Measurements from ENCODE around the gene SEMA6B.
A peak's percentile ranks its signal among the peaks of the same experiment; 100 is the strongest.
"Not testable (repeated sequence)": the region's sequence is repeated elsewhere in the genome, so short reads cannot be mapped to it uniquely, and the experiment has no call there.

Gene SEMA6B, protein sequence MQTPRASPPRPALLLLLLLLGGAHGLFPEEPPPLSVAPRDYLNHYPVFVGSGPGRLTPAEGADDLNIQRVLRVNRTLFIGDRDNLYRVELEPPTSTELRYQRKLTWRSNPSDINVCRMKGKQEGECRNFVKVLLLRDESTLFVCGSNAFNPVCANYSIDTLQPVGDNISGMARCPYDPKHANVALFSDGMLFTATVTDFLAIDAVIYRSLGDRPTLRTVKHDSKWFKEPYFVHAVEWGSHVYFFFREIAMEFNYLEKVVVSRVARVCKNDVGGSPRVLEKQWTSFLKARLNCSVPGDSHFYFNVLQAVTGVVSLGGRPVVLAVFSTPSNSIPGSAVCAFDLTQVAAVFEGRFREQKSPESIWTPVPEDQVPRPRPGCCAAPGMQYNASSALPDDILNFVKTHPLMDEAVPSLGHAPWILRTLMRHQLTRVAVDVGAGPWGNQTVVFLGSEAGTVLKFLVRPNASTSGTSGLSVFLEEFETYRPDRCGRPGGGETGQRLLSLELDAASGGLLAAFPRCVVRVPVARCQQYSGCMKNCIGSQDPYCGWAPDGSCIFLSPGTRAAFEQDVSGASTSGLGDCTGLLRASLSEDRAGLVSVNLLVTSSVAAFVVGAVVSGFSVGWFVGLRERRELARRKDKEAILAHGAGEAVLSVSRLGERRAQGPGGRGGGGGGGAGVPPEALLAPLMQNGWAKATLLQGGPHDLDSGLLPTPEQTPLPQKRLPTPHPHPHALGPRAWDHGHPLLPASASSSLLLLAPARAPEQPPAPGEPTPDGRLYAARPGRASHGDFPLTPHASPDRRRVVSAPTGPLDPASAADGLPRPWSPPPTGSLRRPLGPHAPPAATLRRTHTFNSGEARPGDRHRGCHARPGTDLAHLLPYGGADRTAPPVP

GRCh38 chr19:4559569-4559968 lies at the start of gene SEMA6B:
SEMA6B (minus strand) TSS chr19:4559684; CDS start chr19:4558457, 1,227 bp downstream.
- no peak for DNase-seq

DNA sequence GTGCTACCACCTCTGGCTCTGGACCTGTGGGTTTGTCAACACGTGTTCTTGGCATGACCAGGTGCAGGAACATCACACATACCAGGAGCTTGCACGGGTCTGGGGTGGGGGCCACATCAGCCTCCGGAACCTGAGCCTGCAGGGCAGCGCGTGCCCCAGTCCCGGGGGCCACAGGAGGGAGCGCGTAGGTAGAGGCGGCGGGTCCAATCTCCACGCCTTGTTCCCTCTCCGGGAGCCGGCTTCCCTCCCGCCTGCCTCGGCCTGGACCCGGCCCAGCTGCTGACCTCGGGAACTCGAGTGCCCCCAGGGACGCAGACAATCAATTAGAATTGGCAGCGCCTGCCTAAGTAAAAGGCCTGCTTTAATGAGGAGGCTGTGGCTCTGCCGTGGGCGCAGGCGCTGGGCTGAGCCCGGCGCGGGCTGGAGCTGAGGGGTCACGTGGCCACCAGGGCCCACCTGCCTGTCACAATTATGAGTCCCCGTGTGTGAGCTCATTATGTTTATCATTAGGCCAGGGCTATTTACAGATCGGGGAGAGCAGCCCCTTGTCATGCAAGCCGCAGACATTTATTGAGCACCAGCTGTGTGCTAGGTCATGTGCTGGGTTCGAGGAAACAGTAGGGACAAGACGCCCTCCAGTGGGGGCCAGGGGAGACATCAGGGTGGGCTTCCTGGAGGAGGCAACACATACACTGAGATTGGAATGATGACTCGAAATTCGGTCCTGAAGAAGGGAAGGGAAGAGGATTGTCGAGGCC lies 47.6 kb upstream of the SEMA6B start:
- no peak for DNase-seq

GRCh38 chr19:4606181-4606580 lies 46.7 kb upstream of the SEMA6B start:
- DNase-seq: no peak

- DNase-seq: no peak
Observed at GRCh38 chr19:4604912-4605311, 45.4 kb upstream of the SEMA6B start.

DNA sequence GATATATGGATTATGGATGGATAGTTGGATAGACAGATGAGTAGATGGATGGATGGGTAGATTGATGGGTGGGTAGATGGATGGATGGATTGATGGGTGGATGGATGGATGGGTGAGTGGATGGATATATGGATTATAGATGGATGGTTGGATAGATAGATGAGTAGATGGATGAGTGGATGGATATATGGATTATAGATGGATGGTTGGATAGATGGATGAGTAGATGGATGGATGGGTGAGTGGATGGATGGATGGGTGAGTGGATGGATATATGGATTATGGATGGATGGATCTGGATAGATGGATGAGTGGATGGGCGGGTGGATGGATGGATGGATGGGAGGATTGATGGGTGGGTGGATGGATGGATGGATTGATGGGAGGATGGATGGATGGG lies 43.4 kb upstream of the SEMA6B start:
- DNase-seq: no peak

DNA sequence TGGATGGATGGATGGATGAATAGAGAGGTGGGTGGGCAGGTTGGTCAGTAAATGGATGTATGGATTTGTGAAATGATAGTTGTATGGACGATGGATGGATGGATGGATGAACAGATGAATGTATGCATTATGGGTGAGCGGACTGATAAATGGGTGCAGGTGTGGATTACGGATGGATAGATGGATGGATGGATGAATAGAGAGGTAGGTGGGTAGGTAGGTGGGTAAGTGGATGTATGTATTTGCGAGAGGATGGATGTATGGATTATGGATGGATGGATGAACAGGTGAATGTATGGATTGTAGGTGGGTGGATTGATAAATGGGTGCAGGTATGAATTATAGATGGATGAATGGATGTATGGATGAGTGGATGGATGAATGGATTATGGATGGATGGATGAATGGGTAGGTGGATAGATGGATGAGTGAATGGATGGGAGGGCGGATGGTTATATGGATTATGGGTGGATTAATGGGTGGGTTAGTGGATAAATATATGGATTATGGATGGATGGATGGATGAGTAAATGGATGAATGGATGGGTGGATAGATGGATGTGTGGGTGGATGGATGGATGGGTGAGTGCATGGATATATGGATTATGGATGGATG lies 42.8 kb upstream of the SEMA6B start:
- no peak for DNase-seq

- no peak for DNase-seq
Observed at GRCh38 chr19:4600893-4601292, 41.4 kb upstream of the SEMA6B start.

GRCh38 chr19:4600082-4600481 lies 40.6 kb upstream of the SEMA6B start:
- no peak for DNase-seq

GRCh38 chr19:4598712-4599111 lies 39.2 kb upstream of the SEMA6B start:
- DNase-seq: no peak

- peak; percentile 40 for DNase-seq
Observed at GRCh38 chr19:4597975-4598671, 38.6 kb upstream of the SEMA6B start.

- DNase-seq: no peak
Observed at GRCh38 chr19:4597278-4597974, 37.9 kb upstream of the SEMA6B start.

- DNase-seq: no peak
Observed at GRCh38 chr19:4596033-4596904, 36.8 kb upstream of the SEMA6B start.

GRCh38 chr19:4595158-4595557 lies 35.7 kb upstream of the SEMA6B start:
- DNase-seq: not testable (repeated sequence)

DNA sequence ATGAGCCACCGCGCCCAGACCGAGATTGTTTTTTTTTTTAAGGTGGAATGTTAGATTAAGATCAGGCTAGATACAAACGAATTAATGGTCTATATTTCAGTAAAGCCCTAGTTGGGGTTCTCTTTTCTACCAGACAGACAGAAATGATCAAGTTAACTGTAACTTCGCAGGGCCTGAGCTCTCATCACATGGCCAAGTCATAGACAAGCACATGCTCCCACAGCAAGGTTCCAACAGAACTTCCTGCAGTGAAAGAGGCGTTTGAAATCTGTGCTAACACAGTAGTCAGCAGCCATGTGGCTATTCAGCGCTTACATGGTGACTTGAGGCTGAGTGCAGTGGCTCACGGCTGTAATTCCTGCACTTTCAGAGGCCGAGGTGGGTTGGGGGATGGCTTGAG lies 34.7 kb upstream of the SEMA6B start:
- no peak for DNase-seq

GRCh38 chr19:4593409-4593851 lies 33.9 kb upstream of the SEMA6B start:
- no peak for DNase-seq

- DNase-seq: no peak
Observed at GRCh38 chr19:4592445-4592844, 33.0 kb upstream of the SEMA6B start.

DNA sequence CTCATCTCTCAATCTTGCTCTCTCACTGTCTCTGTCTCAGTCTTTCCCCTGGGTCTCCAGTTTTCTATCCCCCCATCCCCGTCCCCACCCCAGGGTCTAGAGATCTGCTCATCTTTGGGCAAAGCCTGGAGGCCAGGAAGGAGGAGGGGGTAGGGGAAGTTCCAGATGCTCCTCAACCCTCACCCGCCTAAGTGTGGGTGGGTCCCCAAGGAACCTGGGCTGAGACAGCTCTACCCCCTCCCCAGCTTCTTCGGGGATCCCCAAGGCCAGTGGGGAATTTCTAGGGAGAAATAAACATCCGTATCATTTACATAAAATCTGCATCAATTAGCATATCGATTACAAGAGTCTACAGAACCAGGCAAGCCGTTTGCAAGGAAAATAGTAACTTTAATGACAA lies 31.8 kb upstream of the SEMA6B start:
- DNase-seq: no peak

DNA sequence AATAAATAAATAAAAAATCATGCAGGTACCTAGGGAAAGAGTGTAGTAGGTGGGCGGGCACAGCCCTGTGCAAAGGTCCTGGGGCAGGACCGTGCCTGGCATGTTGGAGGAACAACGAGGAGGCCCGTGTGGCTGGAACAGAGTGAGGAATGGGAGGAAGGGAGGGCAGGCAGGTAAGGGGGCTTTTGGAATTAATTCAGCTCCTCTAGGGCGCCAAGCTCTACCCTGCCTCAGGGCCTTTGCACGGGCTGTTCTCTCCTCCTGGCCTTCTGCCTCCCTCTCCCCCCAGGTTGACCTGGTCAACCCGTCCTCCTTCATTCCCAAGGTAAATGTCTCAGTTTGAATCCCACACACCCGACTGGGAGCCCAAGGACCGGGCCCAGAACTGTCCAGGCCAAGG lies 31.1 kb upstream of the SEMA6B start:
- DNase-seq: no peak

DNA sequence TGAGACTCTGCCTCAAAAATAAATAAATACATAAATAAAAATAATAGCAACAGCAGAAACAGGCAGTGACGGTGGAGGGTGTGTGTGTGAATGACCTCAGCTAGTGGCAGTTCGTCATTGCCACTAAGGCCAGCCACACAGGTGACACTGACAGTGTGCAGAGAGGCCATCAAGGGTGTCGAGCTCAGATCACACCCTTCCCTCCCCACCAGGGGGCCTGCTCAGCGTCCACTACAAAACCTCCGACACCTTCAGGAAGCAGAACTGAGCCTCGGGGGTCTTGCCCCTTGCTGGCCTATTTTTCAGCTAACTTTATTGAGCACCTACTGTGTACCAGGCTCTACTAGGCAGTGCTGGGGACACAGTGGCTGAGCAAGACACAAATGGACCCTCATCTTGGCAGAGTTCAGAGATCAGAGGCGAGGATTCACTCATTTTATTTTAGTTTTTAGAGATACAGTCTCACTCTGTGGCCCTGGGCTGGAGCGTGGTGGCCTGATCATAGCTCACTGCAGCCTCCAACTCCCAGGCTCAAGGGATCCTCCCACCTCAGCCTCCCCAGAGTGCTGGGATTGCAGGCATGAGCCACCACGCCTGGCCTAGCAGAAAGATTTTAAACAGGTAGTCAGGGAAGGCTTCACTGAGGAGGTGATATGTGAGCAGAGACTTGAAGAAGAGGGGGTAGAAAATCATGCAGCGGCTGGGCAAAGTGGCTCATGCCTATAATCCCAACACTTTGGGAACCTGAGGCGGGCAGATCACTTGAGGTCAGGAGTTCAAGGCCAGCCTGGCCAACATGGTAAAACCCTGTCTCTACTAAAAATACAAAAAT lies 30.3 kb upstream of the SEMA6B start:
- DNase-seq: no peak
